Kidney epithelial cell (primary cell): ENCODE measurements around the gene ITPA. TPM values are rescaled to one million over a fixed set of nuclear protein-coding genes. Genes with fewer than 3 reads are reported as not detected.
A peak's percentile ranks its signal among the peaks of the same experiment; 100 is the strongest.

ENCODE experiments used
- DNase-seq: peaks from one replicate; pipeline ENCODE4 v3.0.0-alpha.2; 2010; ENCODE audit warnings: low read depth
- H3K27me3 ChIP-seq: 2 replicates; pipeline ENCODE4 v1.6.0; 2011; ENCODE audit warnings: low read length; ENCODE audit not compliant: control insufficient read depth, insufficient read depth
- H3K36me3 ChIP-seq: 2 replicates; pipeline ENCODE4 v1.5.1; 2011; ENCODE audit warnings: low read length; ENCODE audit not compliant: control insufficient read depth, insufficient read depth
- H3K4me3 ChIP-seq: 2 replicates; pipeline ENCODE4 v1.5.1; 2011; ENCODE audit warnings: low read depth, mild to moderate bottlenecking, control low read depth, low read length
- total RNA-seq: library from RNA; depleted of rRNA; stranded (reverse); fragments of >200 nt; gene quantifications from 2 replicates; pipeline ENCODE4 v1.2.3, GENCODE V29; 2015
- TF ChIP-seq, protein P1 (sequence below): IDR thresholded peaks from 2 replicates; pipeline ENCODE4 v1.5.1; 2011; ENCODE audit warnings: mild to moderate bottlenecking, moderate library complexity, low read length, control low read depth, inconsistent platforms; ENCODE audit not compliant: insufficient read depth, poor library complexity, severe bottlenecking

The ITPA gene
- total RNA-seq, 1 donor from 2014 or later = 71.2 TPM

GRCh38 chr20:3218307-3218988 is 9.2 kb downstream of the ITPA start:
- no peak for DNase-seq
- peaks cover 5% of the 10 kb centered on the region for H3K36me3 ChIP-seq
- no peak overlapping the region for H3K4me3 ChIP-seq
- no peaks in the 10 kb centered on the region for H3K27me3 ChIP-seq
- TF ChIP-seq, protein P1, sequence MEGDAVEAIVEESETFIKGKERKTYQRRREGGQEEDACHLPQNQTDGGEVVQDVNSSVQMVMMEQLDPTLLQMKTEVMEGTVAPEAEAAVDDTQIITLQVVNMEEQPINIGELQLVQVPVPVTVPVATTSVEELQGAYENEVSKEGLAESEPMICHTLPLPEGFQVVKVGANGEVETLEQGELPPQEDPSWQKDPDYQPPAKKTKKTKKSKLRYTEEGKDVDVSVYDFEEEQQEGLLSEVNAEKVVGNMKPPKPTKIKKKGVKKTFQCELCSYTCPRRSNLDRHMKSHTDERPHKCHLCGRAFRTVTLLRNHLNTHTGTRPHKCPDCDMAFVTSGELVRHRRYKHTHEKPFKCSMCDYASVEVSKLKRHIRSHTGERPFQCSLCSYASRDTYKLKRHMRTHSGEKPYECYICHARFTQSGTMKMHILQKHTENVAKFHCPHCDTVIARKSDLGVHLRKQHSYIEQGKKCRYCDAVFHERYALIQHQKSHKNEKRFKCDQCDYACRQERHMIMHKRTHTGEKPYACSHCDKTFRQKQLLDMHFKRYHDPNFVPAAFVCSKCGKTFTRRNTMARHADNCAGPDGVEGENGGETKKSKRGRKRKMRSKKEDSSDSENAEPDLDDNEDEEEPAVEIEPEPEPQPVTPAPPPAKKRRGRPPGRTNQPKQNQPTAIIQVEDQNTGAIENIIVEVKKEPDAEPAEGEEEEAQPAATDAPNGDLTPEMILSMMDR = peak; percentile 89

DNA sequence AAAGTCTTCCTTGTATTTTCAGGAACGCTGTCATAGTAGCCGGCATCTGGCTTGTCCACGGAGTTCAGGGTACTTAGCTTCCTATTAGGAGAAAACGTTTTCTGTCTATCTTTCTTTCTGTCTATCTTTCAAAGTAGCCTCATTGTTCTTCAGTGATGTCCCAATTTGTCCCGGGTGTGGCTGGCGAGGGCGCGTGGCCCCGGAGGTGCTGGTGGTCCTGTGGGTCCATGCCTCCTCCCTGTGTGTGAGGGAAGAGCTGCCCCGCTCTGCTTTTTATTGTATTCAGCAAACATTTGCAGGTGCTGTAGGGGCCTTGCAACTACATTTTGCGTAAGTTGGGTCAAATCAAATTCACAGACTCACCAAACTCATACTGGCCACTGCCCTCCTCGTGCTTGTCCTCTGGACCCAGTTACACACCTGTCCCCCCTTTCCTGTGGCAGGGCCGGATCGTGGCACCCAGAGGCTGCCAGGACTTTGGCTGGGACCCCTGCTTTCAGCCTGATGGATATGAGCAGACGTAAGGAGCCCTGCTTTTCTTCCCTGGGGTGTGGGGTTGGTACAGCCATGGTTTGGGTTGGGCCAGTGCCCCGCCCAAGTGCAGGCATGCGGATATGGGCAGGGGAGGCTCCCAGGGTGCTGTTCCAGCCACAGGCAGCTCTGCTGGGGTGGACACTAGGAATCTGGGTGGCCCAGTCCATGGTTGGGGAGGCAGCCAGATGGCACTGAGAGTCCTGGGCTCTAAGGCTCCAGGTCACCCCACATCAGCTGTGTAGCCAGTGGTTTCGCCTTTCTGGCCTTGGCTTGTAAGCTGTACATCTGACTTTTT is 12.3 kb downstream of the ITPA start:
- TF ChIP-seq, protein P1 = no peak
- DNase-seq = no peak
- H3K4me3 ChIP-seq = no peak overlapping the region
- no peaks in the 10 kb centered on the region for H3K27me3 ChIP-seq
- peaks cover 1% of the 10 kb centered on the region for H3K36me3 ChIP-seq

DNA sequence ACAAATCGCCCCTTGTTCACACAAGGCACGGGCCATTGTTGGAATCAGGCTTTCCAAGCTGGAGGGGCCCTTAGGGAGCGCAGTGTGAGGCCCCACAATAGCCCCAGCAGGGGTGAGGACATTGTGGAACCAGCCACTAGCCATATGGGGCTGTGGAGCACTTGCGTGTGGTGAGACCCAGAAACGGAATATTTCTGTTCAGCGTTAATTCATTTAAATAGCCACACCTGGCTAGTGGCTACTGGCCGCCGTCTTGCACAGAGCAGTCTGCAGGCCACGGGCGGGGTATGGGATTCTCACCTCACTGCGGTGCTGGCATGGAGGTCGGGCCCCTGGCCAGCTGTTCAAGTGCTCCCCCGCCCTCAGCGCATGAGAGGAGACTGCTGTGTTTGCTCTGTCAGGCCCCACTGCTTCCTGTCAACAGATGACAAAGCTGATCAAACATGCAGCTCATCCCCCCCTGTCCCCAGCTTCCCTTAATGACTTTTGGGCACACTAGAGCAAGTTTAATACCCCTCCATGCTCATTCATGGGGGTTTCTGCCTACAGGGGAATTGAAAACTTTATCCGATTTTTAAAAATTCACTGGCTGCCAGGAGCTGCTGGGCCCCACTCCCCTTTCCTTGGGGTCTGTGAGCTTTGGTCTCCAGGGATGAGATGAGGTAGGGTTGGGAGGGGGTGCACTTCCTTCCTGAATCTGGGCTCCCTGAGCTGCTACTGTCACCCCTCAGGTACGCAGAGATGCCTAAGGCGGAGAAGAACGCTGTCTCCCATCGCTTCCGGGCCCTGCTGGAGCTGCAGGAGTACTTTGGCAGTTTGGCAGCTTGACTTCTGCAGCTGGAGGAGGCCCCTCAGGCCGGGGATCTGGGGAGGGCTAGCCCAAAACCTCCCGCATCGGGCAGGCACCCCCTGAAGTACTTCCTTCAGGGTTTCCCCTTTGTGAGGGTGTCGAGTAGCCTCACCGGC is 13.6 kb downstream of the ITPA start:
- TF ChIP-seq, protein P1 = no peak
- peak; percentile 51 for DNase-seq
- Histone ChIP-seq H3K36me3 (peaks cover 1% of the 10 kb centered on the region), H3K4me3 (no peak overlapping the region), H3K27me3 (no peaks in the 10 kb centered on the region)

DNA sequence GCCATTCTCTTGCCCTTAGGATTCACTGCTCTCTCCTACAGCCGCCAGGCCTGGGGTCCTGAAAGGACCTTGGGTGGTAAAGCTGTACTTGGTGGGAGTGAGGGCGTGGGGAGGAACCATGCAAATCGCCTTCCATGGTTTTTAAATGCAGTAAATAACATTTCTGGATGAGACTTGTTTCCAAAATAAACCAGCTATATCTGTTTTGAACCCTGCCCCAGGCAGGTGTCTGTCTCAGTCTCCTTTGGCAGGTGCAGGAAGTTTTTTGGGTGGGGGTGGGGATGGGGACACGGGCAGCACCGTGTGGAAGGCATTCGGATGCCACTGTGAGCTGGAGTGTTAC is 14.3 kb downstream of the ITPA start:
- TF ChIP-seq, protein P1 = no peak
- Histone ChIP-seq H3K4me3 (no peak overlapping the region), H3K27me3 (no peaks in the 10 kb centered on the region), H3K36me3 (peaks cover under 1% of the 10 kb centered on the region)
- DNase-seq = no peak

- Histone ChIP-seq H3K27me3 (no peaks in the 10 kb centered on the region), H3K4me3 (no peak overlapping the region), H3K36me3 (no peaks in the 10 kb centered on the region)
- DNase-seq = no peak
- TF ChIP-seq, protein P1 = no peak
These were observed 14.8 kb downstream of the ITPA start for GRCh38 chr20:3223994-3224680.
